AG09309 (cell line): ENCODE results near the gene EEF2.

Source experiments
- DNase-seq: peaks from one replicate; pipeline ENCODE4 v3.0.0-alpha.2; 2010; ENCODE audit warnings: low read depth
- H3K4me3 ChIP-seq: 2 replicates; pipeline ENCODE4 v1.5.1; 2011; ENCODE audit warnings: mild to moderate bottlenecking, low read depth, low read length, moderate library complexity; ENCODE audit not compliant: control insufficient read depth
- CTCF ChIP-seq: IDR thresholded peaks from 2 replicates; pipeline ENCODE4 v1.5.1; 2011; ENCODE audit warnings: mild to moderate bottlenecking, low read depth, low read length, inconsistent platforms; ENCODE audit not compliant: insufficient read depth, control insufficient read depth; ENCODE audit errors: missing control alignments

The EEF2 gene

GRCh38 chr19:4030552-4030951, 45.3 kb upstream of the EEF2 start:
- no peak for DNase-seq
- H3K4me3 ChIP-seq = no peak overlapping the region
- no peak for TF ChIP-seq CTCF

GRCh38 chr19:4029247-4029614, 44.0 kb upstream of the EEF2 start:
- no peak for DNase-seq
- TF ChIP-seq CTCF = no peak
- no peak overlapping the region for H3K4me3 ChIP-seq

DNA sequence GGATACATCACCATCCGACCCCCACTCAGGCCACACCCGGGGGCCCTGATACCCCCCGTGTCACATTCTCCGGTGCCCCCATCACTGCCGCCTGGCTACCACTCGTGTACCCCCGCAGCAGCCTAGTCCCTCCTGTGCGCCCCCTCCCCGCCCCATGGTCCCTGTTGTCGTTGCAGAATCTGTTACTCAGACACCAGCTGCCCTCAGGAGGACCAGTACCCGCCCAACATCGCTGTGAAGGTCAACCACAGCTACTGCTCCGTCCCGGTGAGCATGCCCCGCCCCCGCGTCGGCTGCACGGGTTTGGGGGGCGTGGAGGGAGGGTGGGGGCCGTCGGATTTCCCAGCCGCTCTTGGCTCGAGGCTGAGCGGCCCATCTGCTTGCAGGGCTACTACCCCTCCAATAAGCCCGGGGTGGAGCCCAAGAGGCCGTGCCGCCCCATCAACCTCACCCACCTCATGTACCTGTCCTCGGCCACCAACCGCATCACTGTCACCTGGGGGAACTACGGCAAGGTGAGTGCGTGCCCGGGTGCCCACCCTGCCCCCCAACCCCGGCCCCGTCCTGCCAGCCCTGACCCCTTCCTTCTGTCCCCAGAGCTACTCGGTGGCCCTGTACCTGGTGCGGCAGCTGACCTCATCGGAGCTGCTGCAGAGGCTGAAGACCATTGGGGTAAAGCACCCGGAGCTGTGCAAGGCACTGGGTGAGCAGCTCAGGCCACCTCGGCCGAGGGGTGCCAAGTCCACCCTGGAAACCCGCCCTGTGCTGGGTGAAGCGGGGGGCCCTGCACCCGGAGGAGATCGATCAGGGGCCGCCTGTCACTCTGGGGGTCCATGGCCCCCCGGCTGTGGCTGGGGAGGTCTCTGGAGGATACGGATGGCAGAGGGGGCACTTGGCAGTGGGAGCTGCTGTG, 43.3 kb upstream of the EEF2 start:
- no peak for DNase-seq
- no peak overlapping the region for H3K4me3 ChIP-seq
- no peak for TF ChIP-seq CTCF

DNA sequence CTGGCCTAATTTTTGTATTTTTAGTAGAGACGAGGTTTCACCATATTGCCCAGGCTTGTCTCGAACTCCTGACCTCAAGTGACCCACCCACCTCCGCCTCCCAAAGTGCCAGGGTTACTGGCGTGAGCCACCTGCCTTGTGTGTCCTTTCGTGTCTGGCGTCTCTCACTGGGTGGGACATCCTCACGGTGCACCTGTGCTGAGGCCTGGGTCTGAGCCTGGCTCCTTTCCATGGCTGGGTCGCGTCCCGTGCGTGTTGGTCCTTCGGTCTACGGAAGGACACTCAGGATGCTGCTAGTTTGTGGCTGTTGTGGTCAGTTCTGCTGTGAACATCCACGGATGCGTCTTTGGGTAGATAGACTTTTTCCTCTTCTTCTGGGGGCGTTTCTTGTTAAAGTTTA, 41.9 kb upstream of the EEF2 start:
- no peak for DNase-seq
- no peak for TF ChIP-seq CTCF
- H3K4me3 ChIP-seq = no peak overlapping the region

DNA sequence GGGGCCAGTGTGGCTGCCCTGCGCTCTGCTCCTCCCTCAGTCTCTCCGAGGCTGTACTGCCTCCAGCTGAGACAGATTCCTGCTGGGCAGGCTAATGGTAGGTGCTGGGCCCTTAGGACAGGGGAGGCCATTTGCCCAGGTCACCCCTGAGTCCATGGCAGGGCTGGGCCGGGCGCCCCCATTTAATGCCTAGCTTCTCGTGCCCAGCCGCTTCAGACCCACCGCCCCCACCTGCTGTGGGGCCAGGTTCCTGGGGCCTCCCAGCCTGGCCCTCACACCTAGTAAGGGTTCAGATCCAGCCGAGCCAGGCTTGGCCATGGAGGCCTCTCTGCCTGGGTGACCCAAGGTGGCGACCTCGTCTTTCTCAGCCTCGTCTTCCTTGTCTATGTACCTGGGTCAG, 40.1 kb upstream of the EEF2 start:
- no peak for TF ChIP-seq CTCF
- H3K4me3 ChIP-seq = no peak overlapping the region
- DNase-seq = no peak

DNA sequence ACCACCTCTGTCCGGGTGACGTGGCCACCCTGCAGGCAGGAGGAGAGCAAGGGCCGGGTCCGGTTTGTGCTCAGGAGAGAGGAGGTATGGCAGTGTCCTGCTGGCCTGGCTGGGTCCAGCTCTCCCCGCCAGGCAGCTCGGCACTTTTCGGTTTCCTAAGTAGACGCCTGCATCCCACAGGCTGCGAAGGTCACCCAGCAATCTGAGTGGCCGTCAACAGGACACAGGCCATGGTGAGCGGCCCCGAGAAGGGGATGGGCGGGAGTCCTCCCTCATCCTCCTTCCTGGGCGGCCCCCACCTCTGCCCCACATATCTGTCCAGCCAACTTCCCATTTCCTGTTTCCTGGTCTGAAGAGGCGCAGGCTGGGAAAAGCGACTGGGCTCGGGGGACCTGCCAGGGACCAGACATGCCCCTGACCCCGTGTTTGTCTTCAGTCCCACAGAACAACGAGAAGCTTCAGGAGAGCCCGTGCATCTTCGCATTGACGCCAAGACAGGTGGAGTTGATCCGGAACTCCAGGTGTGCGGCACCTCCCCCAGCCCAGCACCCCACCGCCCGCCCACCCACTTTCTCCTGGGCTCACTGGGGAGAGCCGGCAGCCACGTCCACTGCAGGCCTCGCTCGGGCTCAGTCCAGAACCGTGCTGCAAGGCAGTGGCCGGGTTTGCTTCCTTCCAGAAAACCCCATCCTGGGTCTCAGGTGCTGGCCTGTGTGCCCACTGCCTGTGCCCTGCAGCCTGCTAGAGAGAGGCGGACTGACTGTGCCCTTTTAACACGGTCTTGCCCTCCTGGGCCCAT, 38.5 kb upstream of the EEF2 start:
- TF ChIP-seq CTCF = no peak
- no peak overlapping the region for H3K4me3 ChIP-seq
- DNase-seq = no peak
